Posterior cingulate gyrus (tissue), 11 donors: Measurements from ENCODE around the gene MFSD11.
"Not testable (repeated sequence)": the region's sequence is repeated elsewhere in the genome, so short reads cannot be mapped to it uniquely, and the experiment has no call there.

Experiments
- DNase-seq, 10 donors: peaks; one replicate each; pipeline versions ENCODE4 v3.0.0 to v3.0.0-alpha.2; 2020 to 2021; ENCODE audit warnings: mixed read lengths in 3 of 10
- intact Hi-C: fragments of 100-400 bp; cut with DNase I; formaldehyde crosslinking; loops from one replicate; pipeline ENCODE4 v1.15.1; 2023

MFSD11 gene

GRCh38 chr17:76789235-76789788, 51.4 kb downstream of the MFSD11 start:
- intact Hi-C loops: no loop called here
- DNase-seq: peak in 1 of 10 donors; percentile 31

- peak in 8 of 10 donors; percentile 5 to 85 (median 26) for DNase-seq
- intact Hi-C loops: no loop called here
These were observed 53.4 kb downstream of the MFSD11 start for GRCh38 chr17:76791053-76791980.

DNA sequence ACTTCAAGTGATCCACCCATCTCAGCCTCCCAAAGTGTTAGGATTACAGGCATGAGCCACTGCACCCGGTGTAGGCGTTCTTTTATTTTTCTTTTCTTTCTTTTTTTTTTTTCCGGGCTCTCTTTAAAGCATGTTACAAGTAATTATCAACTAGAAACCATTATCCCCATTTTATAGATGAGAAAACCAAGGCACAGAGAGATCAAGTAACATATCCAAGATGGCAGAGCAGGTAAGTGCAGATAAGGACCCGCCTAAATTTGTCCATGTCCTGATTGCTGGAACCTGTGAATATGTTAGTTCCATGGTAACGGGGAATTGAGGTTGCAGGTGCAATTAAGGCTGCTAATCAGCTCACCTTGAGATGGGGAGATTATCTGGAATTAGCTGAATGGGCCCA, 54.4 kb downstream of the MFSD11 start:
- intact Hi-C loops: no loop called here
- no peak for DNase-seq

DNA sequence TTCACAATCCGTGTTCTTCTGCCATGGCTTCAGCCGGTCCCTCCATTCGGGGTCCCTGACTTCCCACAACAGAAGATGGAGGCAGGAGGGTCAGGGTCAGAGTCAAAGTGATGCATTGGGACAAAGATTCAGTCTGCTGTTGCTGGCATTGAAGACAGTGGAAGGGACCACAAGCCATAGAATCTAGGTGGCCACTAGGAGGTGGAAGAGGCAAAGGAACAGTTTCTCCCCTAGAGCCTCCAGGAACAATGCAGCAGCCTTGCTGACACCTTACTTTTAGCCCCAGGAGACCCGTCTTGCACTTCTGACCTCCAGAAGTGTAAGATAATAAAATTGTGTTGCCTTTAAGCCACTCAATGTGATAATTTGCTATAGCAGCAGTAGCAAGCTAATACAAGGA, 55.9 kb downstream of the MFSD11 start:
- peak in 2 of 10 donors; percentile 16 to 33 for DNase-seq
- intact Hi-C loops: no loop called here

DNA sequence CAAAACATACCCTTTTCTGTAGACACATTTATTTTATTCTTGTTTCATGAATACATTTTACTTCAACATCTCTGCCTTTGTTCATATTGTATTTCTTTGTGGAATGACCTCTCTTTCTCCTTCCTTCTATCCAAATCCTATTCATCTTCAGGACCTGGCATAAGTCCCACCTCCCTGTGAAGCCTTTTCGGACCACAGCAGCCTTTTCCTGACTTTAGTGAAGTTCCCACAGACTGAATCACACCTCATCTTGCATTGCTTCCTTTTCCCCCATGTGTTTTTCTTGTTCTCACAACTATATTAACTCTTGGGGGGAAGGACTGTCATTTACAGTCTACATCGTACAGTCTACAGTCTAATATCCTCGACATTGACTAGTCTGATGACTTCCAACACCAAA, 58.2 kb downstream of the MFSD11 start:
- DNase-seq: peak in 3 of 10 donors; percentile 4 to 30 (median 13)
- intact Hi-C loops: no loop called here

DNA sequence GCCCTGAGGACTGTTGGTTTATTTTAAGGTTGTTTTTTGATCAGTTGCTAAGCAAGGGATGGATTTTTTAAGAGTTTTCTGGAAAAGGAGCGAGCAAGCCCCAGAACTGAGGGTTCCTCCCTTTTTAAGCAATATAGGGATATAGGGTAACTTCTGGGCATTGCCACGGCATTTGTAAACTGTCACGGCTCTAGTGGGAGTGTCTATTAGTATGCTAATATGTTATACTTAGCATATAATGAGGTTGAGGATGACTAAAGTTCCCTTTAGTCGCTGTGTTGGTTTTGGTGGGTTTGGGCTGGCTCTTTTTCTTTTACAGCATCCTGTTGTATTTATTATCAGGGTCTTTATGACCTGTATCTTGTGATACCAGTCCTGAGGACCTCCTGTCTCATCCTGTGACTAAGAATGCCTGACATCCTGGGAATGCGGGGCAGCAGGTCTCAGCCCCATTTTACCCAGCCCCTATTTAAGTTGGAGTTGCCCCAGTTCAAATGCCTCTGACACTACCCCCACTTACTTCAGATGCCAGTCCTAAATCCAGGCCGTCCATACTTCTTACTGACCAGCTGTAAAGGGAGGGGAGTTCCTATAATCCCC, 59.4 kb downstream of the MFSD11 start:
- intact Hi-C loops: no loop called here
- DNase-seq: peak in 2 of 10 donors; percentile 9 to 14

DNA sequence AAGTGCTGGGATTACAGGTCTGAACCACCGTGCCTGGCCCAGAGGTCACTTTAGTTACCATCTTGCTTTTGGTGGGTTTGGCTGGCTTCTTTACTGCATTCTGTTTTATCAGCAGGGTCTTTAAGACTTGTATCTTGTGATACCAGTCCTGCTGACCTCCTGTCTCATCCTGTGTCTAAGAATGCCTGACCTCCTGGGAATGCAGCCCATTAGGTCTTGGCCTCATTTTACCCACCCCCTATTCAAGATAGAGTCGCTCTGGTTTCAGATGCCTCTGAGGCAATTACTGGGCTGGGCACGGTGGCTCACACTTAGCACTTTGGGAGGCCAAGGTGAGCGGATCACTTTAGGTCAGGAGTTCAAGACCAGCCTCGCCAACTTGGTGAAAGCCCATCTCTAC, 63.8 kb downstream of the MFSD11 start:
- DNase-seq: peak in 1 of 10 donors; percentile 12
- intact Hi-C loops: no loop called here

DNA sequence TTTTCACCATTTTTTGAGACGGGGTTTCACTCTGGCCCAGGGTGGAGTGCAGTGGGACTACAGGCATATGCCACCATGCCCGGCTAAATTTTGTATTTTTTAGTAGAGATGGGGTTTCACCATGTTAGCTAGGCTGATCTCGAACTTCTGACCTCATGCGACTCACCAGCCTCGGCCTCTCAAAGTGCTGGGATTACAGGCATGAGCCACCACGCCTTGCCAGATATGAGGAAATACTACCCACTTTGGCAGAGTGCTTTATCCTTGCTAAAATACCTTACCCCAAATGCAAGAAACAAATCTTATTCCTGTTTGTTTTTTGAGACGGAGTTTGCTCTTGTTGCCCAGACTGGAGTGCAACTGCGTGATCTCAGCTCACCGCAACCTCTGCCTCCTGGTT, 67.4 kb downstream of the MFSD11 start:
- DNase-seq: peak in 1 of 10 donors; percentile 15
- intact Hi-C loops: no loop called here

GRCh38 chr17:76806151-76806550, 68.2 kb downstream of the MFSD11 start:
- peak in 3 of 10 donors; percentile 37 to 40 (median 39) for DNase-seq
- intact Hi-C loops: not testable (repeated sequence)

DNA sequence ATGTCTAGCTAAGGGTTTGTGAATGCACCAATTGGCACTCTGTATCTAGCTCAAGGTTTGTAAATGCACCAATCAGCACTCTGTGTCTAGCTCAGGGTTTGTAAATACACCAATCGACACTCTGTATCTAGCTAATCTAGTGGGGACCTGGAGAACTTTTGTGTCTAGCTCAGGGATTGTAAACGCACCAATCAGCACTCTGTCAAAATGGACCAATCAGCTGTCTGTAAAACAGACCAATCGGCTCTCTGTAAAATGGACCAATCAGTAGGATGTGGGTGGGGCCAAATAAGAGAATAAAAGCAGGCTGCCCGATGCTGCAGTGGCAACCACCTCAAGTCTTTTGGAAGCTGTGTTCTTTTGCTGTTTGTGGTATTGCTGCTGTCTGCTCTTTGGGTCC, 68.8 kb downstream of the MFSD11 start:
- intact Hi-C loops, DNase-seq: not testable (repeated sequence)

DNA sequence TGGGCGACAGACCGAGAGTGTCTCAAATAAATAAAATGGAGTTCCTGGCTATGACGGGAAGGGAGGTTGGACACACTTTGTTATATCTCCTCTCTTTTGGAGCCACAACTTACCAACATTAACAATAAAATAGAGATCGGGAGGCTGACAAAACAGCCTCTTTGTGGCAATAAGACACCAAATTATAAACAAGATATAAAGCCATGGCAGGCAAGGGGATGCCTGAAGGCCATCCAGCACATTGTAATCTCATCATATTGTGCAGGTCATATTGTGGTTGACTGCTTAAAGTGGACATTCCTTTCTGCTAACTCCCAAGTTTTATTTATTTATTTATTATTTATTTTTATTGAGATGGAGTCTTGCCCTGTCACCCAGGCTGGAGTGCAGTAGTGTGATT, 70.4 kb downstream of the MFSD11 start:
- no peak for DNase-seq

DNA sequence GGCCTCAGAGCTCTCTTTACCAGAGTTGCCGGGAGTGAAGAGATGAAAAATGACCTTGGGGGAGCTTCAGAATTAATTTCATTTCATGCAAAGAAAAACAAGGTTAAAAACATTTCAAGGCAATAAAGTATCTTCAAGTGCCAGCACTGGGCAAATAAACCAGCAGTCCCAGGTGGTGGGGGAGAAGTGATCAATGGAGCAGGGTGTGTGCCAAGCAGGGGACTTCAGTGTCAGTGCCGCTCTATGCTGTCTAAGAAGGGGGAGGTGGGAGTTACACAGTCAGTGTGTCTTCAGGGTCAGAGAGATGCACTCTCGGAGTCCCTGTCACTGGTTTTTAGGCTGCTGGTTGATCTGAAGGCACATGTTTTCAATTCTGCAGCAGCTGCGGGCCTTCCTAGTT, 73.0 kb downstream of the MFSD11 start:
- peak in 1 of 10 donors; percentile 17 for DNase-seq
- intact Hi-C loops: no loop called here

More for the DNA sequence above, 70.4 kb downstream of the MFSD11 start:
- intact Hi-C loops: no loop called here

DNA sequence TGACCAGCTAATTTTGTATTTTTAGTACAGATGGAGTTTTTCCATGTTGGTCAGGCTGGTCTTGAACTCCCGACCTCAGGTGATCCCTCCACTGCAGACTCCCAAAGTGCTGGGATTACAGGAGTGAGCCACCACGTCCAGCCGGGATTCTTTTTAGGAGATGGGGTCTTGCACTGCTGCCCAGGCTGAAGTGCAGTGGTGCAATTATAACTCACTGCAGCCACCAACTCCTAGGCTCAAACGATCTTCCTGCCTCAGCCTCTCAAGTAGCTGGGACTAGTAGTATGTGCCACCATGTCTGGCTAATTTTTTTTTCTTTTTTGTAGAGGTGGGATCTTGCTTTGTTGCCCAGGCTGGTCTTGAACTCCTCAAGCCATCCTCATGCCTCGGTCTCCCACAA, 73.9 kb downstream of the MFSD11 start:
- intact Hi-C loops: no loop called here
- peak in 1 of 10 donors; percentile 5 for DNase-seq

DNA sequence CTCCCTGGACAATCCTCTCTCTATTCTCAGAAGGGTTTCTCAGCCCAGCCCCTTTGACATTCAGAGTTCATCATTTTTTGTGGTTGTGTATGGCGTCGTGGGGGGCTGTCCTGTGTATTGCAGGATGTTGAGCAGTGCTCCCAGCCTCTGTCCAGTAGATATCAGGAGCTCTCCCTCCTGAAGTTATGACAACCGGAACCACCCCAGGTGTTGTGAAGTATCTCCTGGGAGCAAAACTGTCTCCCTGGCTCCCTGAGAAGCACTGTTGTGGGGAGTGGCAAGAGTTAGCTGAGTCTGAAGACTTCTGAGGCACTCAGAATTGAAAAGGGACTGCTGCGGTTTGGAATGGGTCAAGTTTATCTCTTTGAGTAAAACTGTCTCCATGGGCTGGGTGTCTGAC, 74.3 kb downstream of the MFSD11 start:
- DNase-seq: peak in 1 of 10 donors; percentile 14
- intact Hi-C loops: no loop called here

- intact Hi-C loops: no loop called here
- DNase-seq: no peak
These were observed 75.0 kb downstream of the MFSD11 start for GRCh38 chr17:76812968-76813367.

DNA sequence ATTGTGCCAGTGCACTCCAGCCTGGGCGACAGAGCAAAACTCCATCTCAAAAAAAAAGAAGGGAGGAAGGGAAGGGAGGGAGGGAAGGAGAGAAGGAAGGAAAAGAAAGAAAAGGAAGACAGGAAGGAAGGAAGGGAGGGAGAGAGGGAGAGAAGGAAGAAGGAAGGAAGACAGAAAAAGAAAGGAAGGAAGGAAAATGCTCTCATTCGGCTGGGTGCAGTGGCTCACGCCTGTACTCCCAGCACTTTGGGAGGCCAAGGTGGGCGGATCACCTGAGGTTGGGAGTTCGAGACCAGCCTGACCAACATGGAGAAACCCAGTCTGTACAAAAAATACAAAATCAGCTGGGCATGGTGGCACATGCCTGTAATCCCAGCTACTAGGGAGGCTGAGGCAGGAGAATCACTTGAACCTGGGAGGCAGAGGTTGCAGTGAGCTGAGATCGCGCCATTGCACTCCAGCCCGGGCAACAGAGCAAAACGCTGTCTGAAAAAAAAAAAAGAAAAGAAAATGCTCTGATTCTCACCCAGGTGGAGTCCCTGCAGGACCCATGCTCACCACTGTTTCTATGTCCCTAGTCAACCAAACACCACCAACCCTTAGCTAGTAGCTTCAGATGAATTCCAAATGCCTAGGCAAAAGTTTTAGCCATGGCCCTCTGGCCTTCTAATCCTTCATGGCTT, 78.1 kb downstream of the MFSD11 start:
- DNase-seq: peak in 1 of 10 donors; percentile 0
- intact Hi-C loops: not testable (repeated sequence)

DNA sequence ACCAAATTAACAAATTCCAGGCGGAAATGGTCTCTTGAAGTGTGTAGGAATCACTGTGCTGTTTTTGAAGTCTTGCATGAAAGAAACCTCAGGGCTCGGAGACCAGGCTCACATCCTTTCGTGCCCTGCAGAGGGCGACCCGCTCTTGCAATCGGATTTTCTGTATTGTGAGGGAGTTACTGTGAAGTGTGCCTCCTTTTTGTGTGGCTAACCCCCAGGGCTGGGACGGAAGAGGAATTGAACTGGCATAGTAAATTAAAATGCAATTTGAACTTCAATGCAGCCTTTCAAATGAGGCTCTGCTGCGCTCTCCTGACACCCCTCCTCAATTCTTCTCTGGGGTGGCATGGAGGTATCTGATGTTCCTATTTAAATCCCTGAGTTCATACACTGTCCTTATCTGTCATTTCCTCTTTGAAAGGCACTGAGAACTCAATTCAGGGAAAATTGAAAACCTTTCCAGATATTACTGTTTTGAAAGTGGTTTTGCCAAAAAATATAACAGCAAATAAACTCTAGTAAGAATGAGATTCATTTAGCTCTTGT, 78.7 kb downstream of the MFSD11 start:
- DNase-seq: peak in 9 of 10 donors; percentile 23 to 96 (median 70)
- intact Hi-C loops: no loop called here

GRCh38 chr17:76820039-76820438, 82.1 kb downstream of the MFSD11 start:
- intact Hi-C loops: no loop called here
- DNase-seq: no peak

DNA sequence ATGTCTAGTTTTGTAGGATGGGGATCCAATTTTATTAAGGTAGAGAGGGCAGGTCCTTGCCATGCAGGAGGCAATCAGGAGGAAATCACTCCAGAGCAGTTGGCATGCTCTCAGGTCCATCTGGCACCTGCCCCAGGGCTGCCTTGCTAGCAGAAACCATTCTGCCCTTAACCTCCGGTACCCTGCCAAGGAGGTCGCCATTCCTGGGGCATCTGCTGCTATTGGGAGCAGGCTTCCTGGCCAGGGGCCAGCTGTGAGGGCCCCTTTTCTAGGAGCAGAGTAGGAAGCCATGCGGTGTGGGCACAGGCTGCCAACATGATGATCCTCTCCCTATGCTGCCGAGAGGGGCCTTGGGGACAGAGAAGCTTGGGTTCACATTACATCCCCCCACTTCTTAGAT, 82.6 kb downstream of the MFSD11 start:
- no peak for DNase-seq
- intact Hi-C loops: no loop called here

GRCh38 chr17:76822184-76822778, 84.4 kb downstream of the MFSD11 start:
- intact Hi-C loops: no loop called here
- peak in 1 of 10 donors; percentile 77 for DNase-seq
